Measurements from ENCODE around the gene PDE4B.

GRCh38 chr1:66112744-66113400 lies 320.2 kb downstream of the PDE4B start:
- TF ChIP-seq, protein P1, sequence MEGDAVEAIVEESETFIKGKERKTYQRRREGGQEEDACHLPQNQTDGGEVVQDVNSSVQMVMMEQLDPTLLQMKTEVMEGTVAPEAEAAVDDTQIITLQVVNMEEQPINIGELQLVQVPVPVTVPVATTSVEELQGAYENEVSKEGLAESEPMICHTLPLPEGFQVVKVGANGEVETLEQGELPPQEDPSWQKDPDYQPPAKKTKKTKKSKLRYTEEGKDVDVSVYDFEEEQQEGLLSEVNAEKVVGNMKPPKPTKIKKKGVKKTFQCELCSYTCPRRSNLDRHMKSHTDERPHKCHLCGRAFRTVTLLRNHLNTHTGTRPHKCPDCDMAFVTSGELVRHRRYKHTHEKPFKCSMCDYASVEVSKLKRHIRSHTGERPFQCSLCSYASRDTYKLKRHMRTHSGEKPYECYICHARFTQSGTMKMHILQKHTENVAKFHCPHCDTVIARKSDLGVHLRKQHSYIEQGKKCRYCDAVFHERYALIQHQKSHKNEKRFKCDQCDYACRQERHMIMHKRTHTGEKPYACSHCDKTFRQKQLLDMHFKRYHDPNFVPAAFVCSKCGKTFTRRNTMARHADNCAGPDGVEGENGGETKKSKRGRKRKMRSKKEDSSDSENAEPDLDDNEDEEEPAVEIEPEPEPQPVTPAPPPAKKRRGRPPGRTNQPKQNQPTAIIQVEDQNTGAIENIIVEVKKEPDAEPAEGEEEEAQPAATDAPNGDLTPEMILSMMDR (IDR thresholded peaks at IDR 0.05), result no peak
- TF ChIP-seq POLR2AphosphoS5 (IDR thresholded peaks at IDR 0.05), result no peak
- no peak for TF ChIP-seq POLR2A (IDR thresholded peaks at IDR 0.05)
